ENCODE data around the gene FGF11.

The FGF11 gene

GRCh38 chr17:7431231-7431630 lies 8.1 kb upstream of the FGF11 start:
- no peak for DNase-seq

GRCh38 chr17:7432296-7432695 lies 7.0 kb upstream of the FGF11 start:
- no peak for DNase-seq

GRCh38 chr17:7435676-7436555 lies 3.4 kb upstream of the FGF11 start:
- no peak for DNase-seq

- DNase-seq: peak; percentile 77
Measured at GRCh38 chr17:7436556-7437368, 2.5 kb upstream of the FGF11 start.

GRCh38 chr17:7437369-7437863 lies 1.9 kb upstream of the FGF11 start:
- DNase-seq: no peak

- no peak for DNase-seq
Measured at GRCh38 chr17:7437950-7438614, 1.2 kb upstream of the FGF11 start.

- DNase-seq: no peak
Measured at GRCh38 chr17:7438656-7439460, 454 bp upstream of the FGF11 start.

GRCh38 chr17:7440113-7440833 lies 961 bp downstream of the FGF11 start:
- peak; percentile 43 for DNase-seq

GRCh38 chr17:7440834-7441195 lies 1.5 kb downstream of the FGF11 start:
- peak; percentile 36 for DNase-seq

GRCh38 chr17:7441266-7441665 lies 2.0 kb downstream of the FGF11 start:
- DNase-seq: no peak

GRCh38 chr17:7442142-7442541 lies 2.8 kb downstream of the FGF11 start:
- DNase-seq: no peak

- DNase-seq: peak; percentile 71
Measured at GRCh38 chr17:7443499-7444485, 4.5 kb downstream of the FGF11 start.

- DNase-seq: no peak
Measured at GRCh38 chr17:7444682-7445618, 5.6 kb downstream of the FGF11 start, which contains the start of gene CHRNB1. Gene CHRNB1 (plus strand): TSS chr17:7445061. CDS start chr17:7445128, 67 bp downstream.

- no peak for DNase-seq
Measured at GRCh38 chr17:7445619-7445968, 6.3 kb downstream of the FGF11 start.

GRCh38 chr17:7448461-7448860 lies 9.1 kb downstream of the FGF11 start:
- DNase-seq: no peak

GRCh38 chr17:7459961-7460545 lies 20.7 kb downstream of the FGF11 start:
- no peak for DNase-seq

- no peak for DNase-seq
Measured at GRCh38 chr17:7460850-7461660, 21.7 kb downstream of the FGF11 start.

Measured in fibroblast of skin of scalp (primary cell).